Muscle of leg (tissue), 11 donors: Measurements from ENCODE around the gene LARP4. TPM values are rescaled to one million over a fixed set of nuclear protein-coding genes. Genes with fewer than 3 reads are reported as not detected.

ENCODE experiments used
- DNase-seq: peaks from one replicate; pipeline ENCODE4 v3.0.0; 2013
- H3K27ac ChIP-seq: one replicate; pipeline ENCODE4 v1.5.1; 2013; ENCODE audit warnings: mild to moderate bottlenecking, low read length, control low read depth
- H3K27me3 ChIP-seq: one replicate; pipeline ENCODE4 v1.6.1; 2013; ENCODE audit warnings: low read length; ENCODE audit not compliant: control insufficient read depth, insufficient read depth
- H3K36me3 ChIP-seq: one replicate; pipeline ENCODE4 v1.6.1; 2013; ENCODE audit warnings: low read length; ENCODE audit not compliant: control insufficient read depth, insufficient read depth
- H3K4me1 ChIP-seq: one replicate; pipeline ENCODE4 v1.6.1; 2013; ENCODE audit warnings: low read length; ENCODE audit not compliant: control insufficient read depth, insufficient read depth
- H3K4me3 ChIP-seq: one replicate; pipeline ENCODE4 v1.5.1; 2013; ENCODE audit warnings: low read length, control low read depth
- H3K9me3 ChIP-seq: replicated peaks from 2 replicates; pipeline ENCODE4 v1.6.1; 2013; ENCODE audit warnings: low read depth, low read length; ENCODE audit not compliant: control insufficient read depth
- WGBS: methylation state at CpG from one replicate; pipeline ENCODE4 v1.1.5; 2013; ENCODE audit warnings: missing lambda C conversion rate; ENCODE audit not compliant: insufficient coverage; 5-methylcytosine and 5-hydroxymethylcytosine counted together
- polyA plus RNA-seq, 8 donors: library from polyadenylated mRNA; unstranded; fragments of 120-200 nt; gene quantifications; one replicate each; pipeline versions ENCODE4 v1.2.1 to v1.2.3, GENCODE V29; 2013; ENCODE audit warnings: inconsistent platforms in 1 of 8, low replicate concordance in 1 of 8; ENCODE audit not compliant: insufficient read length in 8 of 8, insufficient read depth in 1 of 8
- total RNA-seq: library from RNA; stranded (reverse); fragments of 120-200 nt; gene quantifications from one replicate; pipeline ENCODE4 v1.2.4, GENCODE V29; 2013

Gene LARP4
- total and polyA plus RNA-seq, 9 donors, result 15.1 to 24.7 (median 21.8) TPM

DNA sequence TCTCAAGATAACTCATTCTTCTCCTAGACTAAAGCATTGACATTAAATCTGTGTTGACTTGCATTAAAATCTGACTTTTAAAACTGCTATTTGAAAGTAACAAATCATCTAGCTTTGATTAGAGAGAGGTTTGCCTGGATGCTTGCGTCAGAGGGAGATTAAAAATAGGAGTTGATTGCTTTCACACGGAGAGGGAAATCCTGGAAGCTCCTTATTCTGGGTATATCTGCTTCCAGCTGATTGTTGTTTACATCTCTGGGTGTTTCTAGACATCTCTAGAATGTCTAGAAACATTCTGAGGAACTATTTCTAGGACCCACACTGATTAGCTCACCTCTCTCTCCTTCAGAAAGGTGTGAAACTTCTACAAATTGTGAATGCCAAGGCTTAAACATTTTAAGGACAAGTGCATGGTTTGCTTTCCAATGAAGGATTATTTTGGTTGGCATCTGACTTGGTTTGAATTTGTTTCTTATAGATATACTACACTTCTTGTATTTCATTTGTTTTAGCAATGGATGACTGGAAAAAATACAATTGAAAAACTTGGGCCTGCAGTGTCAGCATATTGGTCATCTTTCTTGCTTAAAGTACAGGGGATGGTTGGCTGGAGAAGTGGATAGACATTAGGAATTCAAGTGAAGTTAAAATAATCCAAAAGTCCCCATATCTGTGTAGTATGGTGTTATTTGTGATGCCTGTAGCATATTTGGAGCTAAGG is 106.2 kb downstream of the LARP4 start:
- DNase-seq, result no peak
- peak overlapping the region; percentile 11 for H3K4me3 ChIP-seq

GRCh38 chr12:50507474-50507838 is 106.8 kb downstream of the LARP4 start:
- Histone ChIP-seq H3K27me3 (no peaks in the 10 kb centered on the region), H3K4me3 (no peak overlapping the region), H3K36me3 (no peaks in the 10 kb centered on the region), H3K4me1 (no peaks in the 10 kb centered on the region), H3K27ac (no peak overlapping the region), H3K9me3 (no peaks in the 10 kb centered on the region)
- no peak for DNase-seq
- 64% methylated on average over 3 of the region's 11 CpGs for WGBS

More for the DNA sequence above, 106.2 kb downstream of the LARP4 start:
- Histone ChIP-seq H3K27ac (no peak overlapping the region), H3K36me3 (no peaks in the 10 kb centered on the region), H3K4me1 (no peaks in the 10 kb centered on the region), H3K27me3 (no peaks in the 10 kb centered on the region), H3K9me3 (no peaks in the 10 kb centered on the region)
- WGBS, result 33% methylated on average over 1 of the region's 2 CpGs

DNA sequence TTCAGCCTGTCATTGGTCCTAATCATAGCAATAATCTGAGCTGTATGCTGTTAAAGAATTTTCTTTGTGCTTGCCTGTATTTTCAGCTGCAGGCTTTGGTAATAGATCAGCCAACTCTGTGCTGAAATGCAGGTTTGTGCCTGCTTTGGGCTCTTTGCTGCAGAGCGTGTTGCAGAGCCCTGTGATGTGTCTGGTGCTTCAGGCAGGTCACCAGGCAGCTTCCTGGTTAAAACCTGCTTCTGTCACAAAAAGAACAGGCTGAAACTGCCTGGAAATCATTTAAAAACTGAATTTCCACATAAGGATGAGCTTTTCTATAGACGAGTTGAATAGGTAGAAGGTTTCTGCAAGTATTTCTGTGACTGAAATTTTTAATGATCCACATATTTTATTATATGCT is 107.2 kb downstream of the LARP4 start:
- Histone ChIP-seq H3K9me3 (no peaks in the 10 kb centered on the region), H3K4me1 (no peaks in the 10 kb centered on the region), H3K27ac (no peak overlapping the region), H3K27me3 (no peaks in the 10 kb centered on the region), H3K4me3 (no peak overlapping the region), H3K36me3 (no peaks in the 10 kb centered on the region)
- 64% methylated on average over 1 of the region's 2 CpGs for WGBS
- DNase-seq, result no peak

DNA sequence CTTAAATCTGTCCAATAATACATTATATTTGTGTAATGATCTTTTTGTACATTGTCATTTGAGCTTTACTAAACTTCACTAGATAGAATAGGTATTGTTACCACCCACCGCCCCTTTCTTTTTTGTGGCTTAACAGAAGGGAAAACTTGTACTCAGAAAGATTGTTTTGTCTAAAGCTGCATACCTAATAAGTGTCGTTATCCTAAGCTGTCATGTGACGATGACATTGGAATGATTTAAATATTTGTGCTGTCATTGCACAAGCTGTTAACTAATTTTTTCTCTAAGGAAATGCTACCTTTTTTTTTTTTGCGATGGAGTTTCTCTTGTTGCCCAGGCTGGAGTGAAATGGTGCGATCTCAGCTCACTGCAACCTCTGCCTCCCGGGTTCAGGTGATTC is 107.7 kb downstream of the LARP4 start:
- Histone ChIP-seq H3K9me3 (no peaks in the 10 kb centered on the region), H3K27me3 (no peaks in the 10 kb centered on the region), H3K4me3 (no peak overlapping the region), H3K4me1 (no peaks in the 10 kb centered on the region), H3K36me3 (no peaks in the 10 kb centered on the region), H3K27ac (no peak overlapping the region)
- DNase-seq, result no peak
- WGBS, result 96% methylated on average over 3 of the region's 6 CpGs

DNA sequence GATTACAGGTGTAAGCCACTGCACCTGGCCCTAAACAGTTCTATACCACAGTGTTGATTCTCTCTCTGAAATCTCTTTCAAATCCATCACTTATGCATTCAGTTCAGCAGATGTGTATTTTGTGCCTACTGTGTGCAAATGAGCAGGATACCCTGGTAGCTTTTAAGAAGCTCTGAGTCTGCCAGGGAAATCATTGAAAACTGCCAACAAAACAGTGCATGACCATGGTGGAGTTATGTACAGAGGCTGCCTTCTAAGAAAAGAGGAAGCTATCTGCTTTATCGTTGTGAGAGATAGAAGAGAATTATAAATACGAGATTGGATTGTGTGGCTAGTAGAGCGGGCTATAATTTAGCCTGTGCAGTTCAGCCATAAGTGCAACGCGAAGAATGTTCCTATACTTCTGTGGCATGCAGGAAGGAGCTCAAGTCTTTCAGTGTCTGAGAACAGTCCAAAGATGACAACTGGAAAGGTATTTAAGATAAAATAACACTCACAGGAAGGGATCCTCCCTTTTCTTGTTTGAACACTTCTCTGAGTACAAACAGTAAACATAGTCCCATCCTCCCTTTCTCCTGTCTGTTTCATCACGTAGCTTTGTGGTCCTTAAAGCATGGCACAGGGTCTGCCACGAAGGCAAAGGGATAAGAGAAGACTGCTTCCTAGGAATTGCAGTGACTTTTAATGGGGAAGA is 108.4 kb downstream of the LARP4 start:
- Histone ChIP-seq H3K36me3 (no peaks in the 10 kb centered on the region), H3K9me3 (no peaks in the 10 kb centered on the region), H3K27me3 (no peaks in the 10 kb centered on the region), H3K4me1 (no peaks in the 10 kb centered on the region), H3K27ac (no peak overlapping the region), H3K4me3 (no peak overlapping the region)
- 71% methylated on average over 4 of the region's 7 CpGs for WGBS
- DNase-seq, result no peak

DNA sequence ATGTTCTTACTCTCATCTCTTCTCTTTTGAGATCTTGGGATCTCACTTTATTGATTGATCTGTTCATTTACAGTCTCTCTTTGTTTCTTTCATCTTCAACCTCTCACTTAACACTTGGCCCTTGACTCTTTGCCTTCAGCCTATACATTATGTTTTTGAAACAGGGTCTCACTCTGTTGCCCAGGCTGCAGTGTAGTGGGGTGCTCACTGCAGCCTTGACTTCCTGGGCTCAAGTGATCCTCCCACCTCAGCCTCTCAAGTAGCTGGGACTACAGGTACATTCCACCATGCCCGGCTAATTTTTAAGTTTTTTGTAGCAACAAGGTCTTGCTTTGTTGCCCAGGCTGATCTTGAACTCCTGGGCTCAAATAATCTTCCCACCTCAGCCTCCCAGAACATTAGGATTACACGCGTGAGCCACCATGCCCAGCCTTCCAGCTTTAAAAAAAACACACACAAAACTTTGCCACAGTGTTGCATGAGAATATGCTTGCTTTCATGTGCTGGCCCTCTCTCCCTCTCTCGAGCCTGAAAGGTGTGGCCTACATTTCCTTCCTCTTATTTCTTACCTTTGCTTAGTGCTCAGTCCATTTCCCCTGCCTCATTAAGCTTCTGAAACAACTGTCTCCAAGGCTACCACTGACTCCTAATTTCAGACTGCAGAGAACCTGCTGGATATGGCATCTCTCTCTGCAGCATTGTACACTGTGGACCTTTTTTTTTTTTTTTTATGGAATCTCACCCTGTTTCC is 114.0 kb downstream of the LARP4 start:
- 86% methylated on average over 4 of the region's 4 CpGs for WGBS
- Histone ChIP-seq H3K27ac (no peak overlapping the region), H3K4me1 (peaks cover 10% of the 10 kb centered on the region), H3K36me3 (no peaks in the 10 kb centered on the region), H3K4me3 (no peak overlapping the region), H3K27me3 (no peaks in the 10 kb centered on the region), H3K9me3 (no peaks in the 10 kb centered on the region)
- DNase-seq, result no peak

DNA sequence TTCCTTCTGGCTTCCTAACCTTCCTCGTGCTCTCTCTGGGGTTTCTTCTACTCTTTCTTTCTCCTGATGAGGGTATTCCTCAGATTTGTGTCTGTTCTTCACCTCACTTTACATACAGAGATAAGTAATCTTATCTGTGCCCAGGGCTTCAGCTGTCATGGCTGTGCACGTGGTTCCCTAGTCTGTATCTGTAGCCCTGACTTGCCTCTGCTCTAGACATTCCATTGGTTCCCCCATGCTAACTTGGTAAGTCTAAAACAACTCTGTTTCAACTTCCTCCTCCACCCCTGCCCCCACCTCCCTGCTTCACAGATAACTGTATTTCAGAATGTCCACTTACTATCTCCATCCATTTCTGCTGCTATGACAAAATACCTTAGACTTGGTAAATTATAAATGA is 114.9 kb downstream of the LARP4 start:
- H3K27me3 ChIP-seq, result no peaks in the 10 kb centered on the region
- peak overlapping the region; percentile 20 for H3K27ac ChIP-seq
- H3K36me3 ChIP-seq, result no peaks in the 10 kb centered on the region
- no peaks in the 10 kb centered on the region for H3K9me3 ChIP-seq
- 68% methylated on average over 2 of the region's 2 CpGs for WGBS
- H3K4me3 ChIP-seq, result no peak overlapping the region
- H3K4me1 ChIP-seq, result peaks cover 10% of the 10 kb centered on the region
- DNase-seq, result no peak

- no peaks in the 10 kb centered on the region for H3K36me3 ChIP-seq
- 57% methylated on average over 1 of the region's 3 CpGs for WGBS
These were observed 116.8 kb downstream of the LARP4 start for GRCh38 chr12:50517421-50518048.

DNA sequence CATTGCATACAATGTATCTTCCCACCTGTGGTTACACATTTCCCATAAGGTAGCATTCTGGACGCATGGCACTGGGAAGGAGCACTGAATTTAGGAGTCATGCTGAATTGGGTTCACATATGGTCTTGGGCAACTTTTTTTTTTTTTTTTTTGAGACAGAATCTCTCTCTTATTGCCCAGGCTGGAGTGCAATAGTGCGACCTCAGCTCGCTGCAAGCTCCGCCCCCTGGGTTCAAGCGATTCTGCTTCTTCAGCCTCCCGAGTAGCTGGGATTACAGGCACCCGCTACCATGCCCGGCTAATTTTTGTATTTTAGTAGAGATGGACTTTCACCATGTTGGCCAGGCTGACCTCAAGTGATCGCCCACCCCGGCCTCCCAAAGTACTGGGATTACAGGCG is 117.4 kb downstream of the LARP4 start:
- Histone ChIP-seq H3K4me3 (no peak overlapping the region), H3K27me3 (no peaks in the 10 kb centered on the region), H3K9me3 (no peaks in the 10 kb centered on the region), H3K27ac (peak overlapping the region; percentile 39), H3K36me3 (no peaks in the 10 kb centered on the region), H3K4me1 (peaks cover 10% of the 10 kb centered on the region)
- 93% methylated on average over 9 of the region's 11 CpGs for WGBS
- no peak for DNase-seq

More at GRCh38 chr12:50517421-50518048, 116.8 kb downstream of the LARP4 start:
- Histone ChIP-seq H3K27me3 (no peaks in the 10 kb centered on the region), H3K27ac (peak overlapping the region; percentile 57), H3K9me3 (no peaks in the 10 kb centered on the region), H3K4me1 (peaks cover 10% of the 10 kb centered on the region), H3K4me3 (no peak overlapping the region)
- peak; percentile 72 for DNase-seq

GRCh38 chr12:50519353-50519752 is 118.7 kb downstream of the LARP4 start:
- Histone ChIP-seq H3K4me1 (peaks cover 11% of the 10 kb centered on the region), H3K27me3 (no peaks in the 10 kb centered on the region), H3K36me3 (no peaks in the 10 kb centered on the region), H3K4me3 (no peak overlapping the region), H3K9me3 (peaks cover 2% of the 10 kb centered on the region), H3K27ac (no peak overlapping the region)
- DNase-seq, result no peak
- WGBS, result no CpG with 5 or more reads among the region's 1 CpG
